MM.1S (cell line): Measurements from ENCODE around the gene ARHGEF38.

Experiments used
- CTCF ChIP-seq: fragments of 300-600 bp; sonication (generic); IDR thresholded peaks from 2 replicates; pipeline ENCODE4 v1.5.1; 2016; ENCODE audit warnings: antibody characterized with exemption, low read length, mixed read lengths
- EZH2 ChIP-seq: fragments of 300-600 bp; sonication (generic); optimal IDR thresholded peaks from 2 replicates; pipeline ENCODE3; 2017; ENCODE audit warnings: low read depth, mild to moderate bottlenecking, antibody characterized with exemption, low read length, mixed read lengths
- EZH2phosphoT487 ChIP-seq: fragments of 300-600 bp; sonication (generic); IDR thresholded peaks from 2 replicates; pipeline ENCODE4 v1.6.1; 2018; ENCODE audit warnings: antibody characterized with exemption, low read length

- no peak for TF ChIP-seq CTCF
- TF ChIP-seq EZH2 = no peak
- no peak for TF ChIP-seq EZH2phosphoT487
These were observed 68.4 kb downstream of the ARHGEF38 start for GRCh38 chr4:105620640-105621323.
